Lower lobe of right lung (tissue), 2 donors: Measurements from ENCODE around the gene CACNA1D. TPM values are rescaled to one million over a fixed set of nuclear protein-coding genes. Genes with fewer than 3 reads are reported as not detected.

ENCODE experiments used
- ATAC-seq, 2 donors: fragments of 200-7000 bp; cut with Tn5 transposase; one replicate each; pipeline ENCODE4 v1.9.1; 2020 to 2022; ENCODE audit warnings: mild to moderate bottlenecking in 2 of 2, moderate library complexity in 2 of 2
- DNase-seq: peaks from one replicate; pipeline ENCODE4 v3.0.0-alpha.2; 2020
- H3K27ac ChIP-seq: fragments of 200-600 bp; one replicate; pipeline ENCODE4 v1.8.0; 2022
- H3K27me3 ChIP-seq: fragments of 200-600 bp; one replicate; pipeline ENCODE4 v1.8.0; 2022; ENCODE audit warnings: low read depth
- H3K36me3 ChIP-seq: fragments of 200-600 bp; one replicate; pipeline ENCODE4 v1.8.0; 2022; ENCODE audit warnings: mild to moderate bottlenecking
- H3K4me1 ChIP-seq: fragments of 200-600 bp; one replicate; pipeline ENCODE4 v1.8.0; 2022
- H3K4me3 ChIP-seq: fragments of 200-600 bp; one replicate; pipeline ENCODE4 v1.8.0; 2022; ENCODE audit warnings: mild to moderate bottlenecking
- H3K9me3 ChIP-seq: fragments of 200-600 bp; one replicate; pipeline ENCODE4 v1.8.0; 2022
- intact Hi-C: fragments of 100-400 bp; cut with DNase I; formaldehyde crosslinking; loops from one replicate; pipeline ENCODE4 v1.11.0; 2022
- total RNA-seq: library from RNA; stranded (reverse); fragmentation: NEBNext Ultra II Directional; extraction: Animal tissue kit (Norgen Biotek cat#: 25700); gene quantifications from one replicate; pipeline ENCODE4 v1.2.1, GENCODE V29; 2021
- TF ChIP-seq, protein P1 (sequence below): fragments of 200-600 bp; IDR thresholded peaks from one replicate; pipeline ENCODE4 v1.8.0; 2022; ENCODE audit warnings: antibody characterized with exemption, mild to moderate bottlenecking
- donor health status: DM: no; HTN: yes; CAD: no; lungs with severe emphysema.

CACNA1D gene
- total RNA-seq, 1 donor from 2014 or later = 33.6 TPM

GRCh38 chr3:53691349-53691748 lies 196.9 kb downstream of the CACNA1D start:
- Histone ChIP-seq H3K27ac (no peak overlapping the region), H3K4me3 (no peak overlapping the region), H3K9me3 (no peaks in the 10 kb centered on the region), H3K36me3 (no peaks in the 10 kb centered on the region), H3K27me3 (no peaks in the 10 kb centered on the region), H3K4me1 (no peaks in the 10 kb centered on the region)
- no peak for DNase-seq
- TF ChIP-seq, protein P1, sequence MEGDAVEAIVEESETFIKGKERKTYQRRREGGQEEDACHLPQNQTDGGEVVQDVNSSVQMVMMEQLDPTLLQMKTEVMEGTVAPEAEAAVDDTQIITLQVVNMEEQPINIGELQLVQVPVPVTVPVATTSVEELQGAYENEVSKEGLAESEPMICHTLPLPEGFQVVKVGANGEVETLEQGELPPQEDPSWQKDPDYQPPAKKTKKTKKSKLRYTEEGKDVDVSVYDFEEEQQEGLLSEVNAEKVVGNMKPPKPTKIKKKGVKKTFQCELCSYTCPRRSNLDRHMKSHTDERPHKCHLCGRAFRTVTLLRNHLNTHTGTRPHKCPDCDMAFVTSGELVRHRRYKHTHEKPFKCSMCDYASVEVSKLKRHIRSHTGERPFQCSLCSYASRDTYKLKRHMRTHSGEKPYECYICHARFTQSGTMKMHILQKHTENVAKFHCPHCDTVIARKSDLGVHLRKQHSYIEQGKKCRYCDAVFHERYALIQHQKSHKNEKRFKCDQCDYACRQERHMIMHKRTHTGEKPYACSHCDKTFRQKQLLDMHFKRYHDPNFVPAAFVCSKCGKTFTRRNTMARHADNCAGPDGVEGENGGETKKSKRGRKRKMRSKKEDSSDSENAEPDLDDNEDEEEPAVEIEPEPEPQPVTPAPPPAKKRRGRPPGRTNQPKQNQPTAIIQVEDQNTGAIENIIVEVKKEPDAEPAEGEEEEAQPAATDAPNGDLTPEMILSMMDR = no peak
- intact Hi-C loops = no loop called here
- ATAC-seq = no peak

DNA sequence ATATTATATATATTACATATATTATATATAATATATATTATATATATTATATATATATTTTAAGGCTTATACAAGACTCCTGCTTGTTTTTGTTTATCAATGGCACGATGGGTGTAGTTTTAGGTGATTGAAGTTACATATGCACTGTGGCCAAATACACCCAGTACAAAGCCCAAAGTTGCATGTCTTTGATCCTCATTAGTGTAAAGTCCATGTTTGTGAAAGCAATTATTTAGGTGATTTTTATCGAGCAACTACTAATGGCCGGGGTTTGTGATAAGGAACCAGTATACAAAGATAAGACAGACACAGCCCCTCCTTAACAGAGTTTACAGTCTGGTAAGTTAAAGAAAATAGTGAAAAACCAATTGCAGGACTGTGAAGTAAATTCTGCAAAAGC lies 197.5 kb downstream of the CACNA1D start:
- DNase-seq (no peak), ATAC-seq (no peak)
- Histone ChIP-seq H3K27ac (no peak overlapping the region), H3K9me3 (no peaks in the 10 kb centered on the region), H3K4me1 (peaks cover under 1% of the 10 kb centered on the region), H3K4me3 (no peak overlapping the region), H3K27me3 (no peaks in the 10 kb centered on the region), H3K36me3 (no peaks in the 10 kb centered on the region)
- TF ChIP-seq, protein P1 = no peak
- intact Hi-C loops = no loop called here

GRCh38 chr3:53693451-53693850 lies 199.0 kb downstream of the CACNA1D start:
- H3K9me3 ChIP-seq = no peaks in the 10 kb centered on the region
- intact Hi-C loops = no loop called here
- no peak overlapping the region for H3K27ac ChIP-seq
- H3K36me3 ChIP-seq = no peaks in the 10 kb centered on the region
- H3K4me3 ChIP-seq = no peak overlapping the region
- ATAC-seq (no peak), DNase-seq (no peak)
- H3K27me3 ChIP-seq = no peaks in the 10 kb centered on the region
- TF ChIP-seq, protein P1 = no peak
- peaks cover 3% of the 10 kb centered on the region for H3K4me1 ChIP-seq

DNA sequence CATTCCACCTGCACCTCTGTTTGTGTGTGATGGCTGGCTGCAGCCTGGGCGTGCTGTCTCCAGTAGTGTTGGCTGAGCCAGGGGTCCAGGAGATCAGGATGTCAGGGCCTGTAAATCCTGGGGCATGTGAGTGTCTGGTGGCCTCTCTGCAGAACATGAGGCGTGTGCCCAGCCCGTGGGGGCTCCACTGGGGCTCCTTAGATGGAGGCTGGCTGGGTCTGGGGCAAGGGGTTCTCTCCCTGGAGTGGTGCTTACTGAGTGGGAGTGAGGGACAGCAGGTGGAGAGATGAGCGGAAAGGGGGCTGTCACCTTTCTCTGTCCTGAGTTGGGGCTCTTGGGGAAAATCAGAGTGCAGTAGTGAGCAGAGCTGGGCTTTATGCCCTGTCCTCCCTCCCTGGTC lies 199.6 kb downstream of the CACNA1D start:
- DNase-seq = no peak
- Histone ChIP-seq H3K4me1 (peaks cover 3% of the 10 kb centered on the region), H3K27me3 (no peaks in the 10 kb centered on the region), H3K27ac (no peak overlapping the region), H3K9me3 (no peaks in the 10 kb centered on the region), H3K4me3 (no peak overlapping the region), H3K36me3 (no peaks in the 10 kb centered on the region)
- no peak for ATAC-seq
- TF ChIP-seq, protein P1 = no peak
- intact Hi-C loops = no loop called here

GRCh38 chr3:53694666-53695323 lies 200.4 kb downstream of the CACNA1D start:
- intact Hi-C loops = no loop called here
- peaks cover 3% of the 10 kb centered on the region for H3K4me1 ChIP-seq
- no peaks in the 10 kb centered on the region for H3K9me3 ChIP-seq
- H3K27me3 ChIP-seq = no peaks in the 10 kb centered on the region
- DNase-seq = no peak
- no peak for ATAC-seq
- no peaks in the 10 kb centered on the region for H3K36me3 ChIP-seq
- no peak overlapping the region for H3K4me3 ChIP-seq
- TF ChIP-seq, protein P1 = no peak
- H3K27ac ChIP-seq = no peak overlapping the region
